ENCODE measurements around the gene TMEM132D. TPM values are rescaled to one million over a fixed set of nuclear protein-coding genes. Genes with fewer than 3 reads are reported as not detected.

TMEM132D gene
- total and polyA plus RNA-seq, 2 donors (not counting 3 experiments of a cell fraction or from before 2014, with no cell fraction given), result not detected

DNA sequence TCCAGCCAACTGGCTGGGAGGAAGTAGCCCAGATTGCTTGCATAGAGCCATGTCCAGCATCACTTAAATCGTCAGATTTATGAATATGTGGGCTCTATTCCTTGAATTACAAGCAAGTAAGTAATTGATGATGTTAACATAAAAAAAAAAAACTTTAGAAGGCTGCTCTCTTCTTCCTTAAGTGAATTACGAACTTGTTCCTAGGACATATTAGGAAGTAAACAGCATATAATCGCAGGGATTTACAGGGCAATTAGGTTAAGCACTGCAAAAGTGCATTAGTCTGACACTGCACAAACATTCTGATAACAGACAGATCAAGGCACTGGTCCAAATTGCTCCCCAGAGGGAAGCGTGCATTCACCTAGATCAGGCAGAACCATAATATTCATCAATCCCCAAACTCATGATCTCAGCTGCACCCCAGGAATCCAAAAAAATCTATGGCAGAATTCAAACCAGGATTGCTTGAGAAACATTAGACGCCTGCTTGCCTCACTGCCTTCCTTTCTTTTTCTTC, 293.2 kb downstream of the TMEM132D start:
- H3K27me3 ChIP-seq (ENCODE audit: control insufficient read depth in 2 of 2, insufficient read depth in 2 of 2, low read length in 2 of 2), result no peaks in the 10 kb centered on the region
- H3K4me3 ChIP-seq (replicated peaks in 1 of 3; ENCODE audit: insufficient read depth in 1 of 3, low read depth in 1 of 3, low read length in 3 of 3), result no peak overlapping the region
- no peaks in the 10 kb centered on the region for H3K79me2 ChIP-seq (ENCODE audit: control insufficient read depth, insufficient read depth, low read length)
- H3K27ac ChIP-seq (ENCODE audit: insufficient read depth, low read depth, low read length), result no peak overlapping the region
- H3K36me3 ChIP-seq (ENCODE audit: control insufficient read depth in 2 of 2, extremely low read depth in 1 of 2, insufficient read depth in 2 of 2, low read length in 2 of 2), result no peaks in the 10 kb centered on the region
- POLR2A ChIA-PET, result no interaction called here
- H3K4me1 ChIP-seq (ENCODE audit: control insufficient read depth, extremely low read depth, insufficient read depth, low read length), result no peaks in the 10 kb centered on the region
- CTCF ChIA-PET, result no interaction called here
- FAIRE-seq (no peak), DNase-seq (ENCODE audit: low read depth, low spot score) (no peak)
- intact Hi-C loops (cut with micrococcal nuclease) (no loop called here), dilution Hi-C loops (cut with MboI; ENCODE audit: extremely low pct_ligation_motif_present, low sequenced_read_pairs) (no loop called here)
- peaks cover 6% of the 10 kb centered on the region for H3K9me3 ChIP-seq (replicated peaks; ENCODE audit: control insufficient read depth, insufficient read depth, low read length)
- H2AFZ ChIP-seq (ENCODE audit: low read depth, low read length), result no peak overlapping the region
- no peaks in the 10 kb centered on the region for H3K9me1 ChIP-seq (replicated peaks; ENCODE audit: control insufficient read depth, extremely low read depth, insufficient read depth, low read length)
- TF ChIP-seq MYC (IDR thresholded peaks at IDR 0.05; ENCODE audit: low read depth, low read length) (no peak), JUN (IDR thresholded peaks at IDR 0.05; ENCODE audit: borderline replicate concordance, insufficient read depth, insufficient read length, low read depth) (no peak), POLR2AphosphoS5 (IDR thresholded peaks at IDR 0.05; ENCODE audit: insufficient read depth, low read depth, low read length) (no peak)
- TF ChIP-seq, protein P1, sequence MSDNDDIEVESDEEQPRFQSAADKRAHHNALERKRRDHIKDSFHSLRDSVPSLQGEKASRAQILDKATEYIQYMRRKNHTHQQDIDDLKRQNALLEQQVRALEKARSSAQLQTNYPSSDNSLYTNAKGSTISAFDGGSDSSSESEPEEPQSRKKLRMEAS (IDR thresholded peaks at IDR 0.05; ENCODE audit: insufficient read depth, insufficient read length), result no peak
- H4K20me1 ChIP-seq (replicated peaks; ENCODE audit: control insufficient read depth, extremely low read depth, insufficient read depth, low read length), result no peaks in the 10 kb centered on the region
- no peak overlapping the region for H3K9ac ChIP-seq (replicated peaks; ENCODE audit: extremely low read depth, insufficient read depth, low read length)
- BruUV-seq (replicated peaks), result no TSS peak
- no peak overlapping the region for H3K4me2 ChIP-seq (ENCODE audit: insufficient read depth, low read length)

DNA sequence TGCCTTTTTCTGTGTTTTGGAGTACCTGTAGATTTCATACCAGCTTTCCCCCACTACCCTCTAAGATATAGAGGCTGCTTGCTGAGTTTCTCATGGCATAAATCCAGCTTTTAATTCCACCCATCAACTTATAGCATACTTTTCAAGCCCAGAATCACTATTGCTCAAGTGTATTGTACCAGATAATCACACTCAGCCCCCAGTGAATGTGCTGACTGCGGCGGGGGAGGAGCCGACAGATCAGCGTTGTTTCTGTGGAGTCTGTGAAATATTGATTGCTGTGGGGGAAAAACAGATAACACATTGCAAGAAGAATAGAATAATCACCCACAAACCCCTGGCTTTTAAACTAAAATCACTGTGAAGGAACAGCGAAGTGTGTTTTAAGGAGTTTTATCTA, 296.1 kb downstream of the TMEM132D start:
- H3K36me3 ChIP-seq (ENCODE audit: control insufficient read depth in 2 of 2, extremely low read depth in 1 of 2, insufficient read depth in 2 of 2, low read length in 2 of 2), result no peaks in the 10 kb centered on the region
- H2AFZ ChIP-seq (ENCODE audit: low read depth, low read length), result no peak overlapping the region
- ChIA-PET CTCF (no interaction called here), POLR2A (no interaction called here)
- no peak for DNase-seq (ENCODE audit: low read depth, low spot score)
- H3K27ac ChIP-seq (ENCODE audit: insufficient read depth, low read depth, low read length), result no peak overlapping the region
- H4K20me1 ChIP-seq (replicated peaks; ENCODE audit: control insufficient read depth, extremely low read depth, insufficient read depth, low read length), result no peaks in the 10 kb centered on the region
- H3K4me1 ChIP-seq (ENCODE audit: control insufficient read depth, extremely low read depth, insufficient read depth, low read length), result no peaks in the 10 kb centered on the region
- dilution Hi-C loops (cut with MboI; ENCODE audit: extremely low pct_ligation_motif_present, low sequenced_read_pairs) (no loop called here), intact Hi-C loops (cut with micrococcal nuclease) (no loop called here)
- no peak overlapping the region for H3K4me3 ChIP-seq (replicated peaks in 1 of 3; ENCODE audit: insufficient read depth in 1 of 3, low read depth in 1 of 3, low read length in 3 of 3)
- H3K79me2 ChIP-seq (ENCODE audit: control insufficient read depth, insufficient read depth, low read length), result no peaks in the 10 kb centered on the region
- no peak overlapping the region for H3K9ac ChIP-seq (replicated peaks; ENCODE audit: extremely low read depth, insufficient read depth, low read length)
- H3K9me3 ChIP-seq (replicated peaks; ENCODE audit: control insufficient read depth, insufficient read depth, low read length), result peaks cover 2% of the 10 kb centered on the region
- no peaks in the 10 kb centered on the region for H3K27me3 ChIP-seq (ENCODE audit: control insufficient read depth in 2 of 2, insufficient read depth in 2 of 2, low read length in 2 of 2)
- BruUV-seq (replicated peaks), result no TSS peak
- FAIRE-seq, result no peak
- H3K9me1 ChIP-seq (replicated peaks; ENCODE audit: control insufficient read depth, extremely low read depth, insufficient read depth, low read length), result no peaks in the 10 kb centered on the region
- no peak for TF ChIP-seq GATA2 (IDR thresholded peaks at IDR 0.05; ENCODE audit: insufficient read depth, insufficient read length, low read depth, low read length)
- TF ChIP-seq POLR2A (IDR thresholded peaks at IDR 0.05; ENCODE audit: low read depth, low read length), result no peak
- TF ChIP-seq, protein P1 (IDR thresholded peaks at IDR 0.05; ENCODE audit: insufficient read depth, insufficient read length), result no peak
- no peak for TF ChIP-seq MYC (IDR thresholded peaks at IDR 0.05; ENCODE audit: low read depth, low read length)
- TF ChIP-seq JUN (IDR thresholded peaks at IDR 0.05; ENCODE audit: borderline replicate concordance, insufficient read depth, insufficient read length, low read depth), result no peak
- TF ChIP-seq EZH2 (IDR thresholded peaks at IDR 0.05; ENCODE audit: borderline replicate concordance, low read depth, low read length, severe bottlenecking), result no peak
- TF ChIP-seq CTCF (IDR thresholded peaks at IDR 0.05; ENCODE audit: extremely low read depth in 1 of 2, insufficient read depth in 1 of 2, low read depth in 1 of 2, low read length in 2 of 2), result no peak
- TF ChIP-seq FOS (IDR thresholded peaks at IDR 0.05; ENCODE audit: borderline replicate concordance, insufficient read depth, low read length), result no peak
- TF ChIP-seq POLR2AphosphoS5 (IDR thresholded peaks at IDR 0.05; ENCODE audit: insufficient read depth, low read depth, low read length), result no peak
- no peak overlapping the region for H3K4me2 ChIP-seq (ENCODE audit: insufficient read depth, low read length)
